ACC112 (cell line): ENCODE measurements around the gene NAA15.
"Not testable (repeated sequence)": the region's sequence is repeated elsewhere in the genome, so short reads cannot be mapped to it uniquely, and the experiment has no call there.

Experiments used
- H2AFZ ChIP-seq: fragments of 200-600 bp; sonication (generic); one replicate; pipeline ENCODE4 v1.6.0; 2017; ENCODE audit warnings: antibody characterized with exemption, low read length; ENCODE audit not compliant: unreplicated experiment
- H3K27ac ChIP-seq: fragments of 200-600 bp; sonication (generic); 2 replicates; pipeline ENCODE4 v1.5.1; 2014; ENCODE audit warnings: low read depth, mild to moderate bottlenecking, antibody characterized with exemption, low read length, moderate library complexity
- H3K27me3 ChIP-seq: fragments of 200-600 bp; sonication (generic); 2 replicates; pipeline ENCODE4 v1.6.1; 2014; ENCODE audit warnings: mild to moderate bottlenecking, antibody characterized with exemption, low read length, moderate library complexity, mixed read lengths; ENCODE audit not compliant: insufficient read depth
- H3K36me3 ChIP-seq: fragments of 200-600 bp; sonication (generic); 2 replicates; pipeline ENCODE4 v1.6.1; 2016; ENCODE audit warnings: mild to moderate bottlenecking, antibody characterized with exemption, low read length, moderate library complexity, mixed read lengths; ENCODE audit not compliant: insufficient read depth
- H3K4me1 ChIP-seq: fragments of 200-600 bp; sonication (generic); one replicate; pipeline ENCODE4 v1.6.1; 2016; ENCODE audit warnings: low read length, mixed read lengths; ENCODE audit not compliant: insufficient read depth, unreplicated experiment, control insufficient read depth
- H3K4me3 ChIP-seq: fragments of 200-600 bp; sonication (generic); 2 replicates; pipeline ENCODE4 v1.5.1; 2014; ENCODE audit warnings: mild to moderate bottlenecking, low read depth, low read length
- H3K79me2 ChIP-seq: fragments of 200-600 bp; sonication (generic); one replicate; pipeline ENCODE4 v1.6.0; 2016; ENCODE audit warnings: low read length; ENCODE audit not compliant: control insufficient read depth, unreplicated experiment, insufficient read depth

The NAA15 gene

DNA sequence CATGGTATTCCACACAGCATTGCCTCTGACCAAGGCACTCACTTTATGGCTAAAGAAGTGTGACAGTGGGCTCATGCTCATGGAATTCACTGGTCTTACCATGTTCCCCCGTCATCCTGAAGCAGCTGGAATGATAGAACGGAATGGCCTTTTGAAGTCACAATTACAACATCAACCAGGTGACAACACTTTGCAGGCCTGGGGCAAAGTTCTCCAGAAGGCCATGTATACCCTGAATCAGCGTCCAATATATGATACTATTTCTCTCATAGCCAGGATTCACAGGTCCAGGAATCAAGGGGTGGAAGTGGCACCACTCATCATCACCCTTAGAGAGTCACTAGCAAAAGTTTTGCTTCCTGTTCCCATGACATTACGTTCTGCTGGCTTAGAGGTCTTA is 145.8 kb downstream of the NAA15 start:
- H3K27ac ChIP-seq, H2AFZ ChIP-seq, H3K4me1 ChIP-seq, H3K36me3 ChIP-seq, H3K27me3 ChIP-seq, H3K79me2 ChIP-seq, H3K4me3 ChIP-seq: not testable (repeated sequence)

DNA sequence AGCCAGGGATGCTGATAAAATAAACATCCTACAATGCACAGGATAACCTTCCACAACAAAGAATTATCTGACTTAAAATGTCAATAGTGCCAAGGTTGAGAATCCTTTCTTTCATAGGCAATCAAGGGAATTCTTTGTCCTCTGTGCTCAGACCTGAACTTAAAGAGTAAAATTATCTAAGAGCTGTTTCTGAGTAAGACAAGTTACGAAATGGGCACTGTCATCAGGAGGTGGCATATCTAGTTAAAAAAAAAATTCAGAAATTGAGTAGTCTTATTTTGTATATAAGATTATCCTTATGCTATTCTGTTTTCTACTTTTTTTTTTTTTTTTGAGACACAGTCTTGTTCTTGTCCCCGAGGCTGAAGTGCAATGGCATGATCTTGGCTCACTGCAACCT is 149.3 kb downstream of the NAA15 start:
- Histone ChIP-seq H3K4me3 (no peak overlapping the region), H3K27ac (no peak overlapping the region)

DNA sequence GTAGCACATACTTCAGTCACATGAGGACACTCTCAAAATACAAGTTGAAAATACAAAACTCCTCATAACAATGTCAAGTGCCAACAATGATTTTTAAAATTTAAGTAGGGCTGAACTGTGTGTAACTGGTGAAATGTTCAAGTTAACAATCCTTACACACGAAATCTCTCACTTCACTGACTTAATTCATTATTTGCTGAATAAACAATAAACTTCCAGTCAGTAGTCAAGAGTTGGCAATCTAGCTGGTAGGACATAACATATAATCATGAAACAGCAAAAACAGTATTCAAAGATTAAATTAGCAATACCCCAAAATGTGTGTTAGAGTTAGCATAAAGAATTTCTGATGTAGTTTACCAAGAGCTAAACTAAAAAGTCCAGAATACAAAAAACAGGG is 150.7 kb downstream of the NAA15 start:
- Histone ChIP-seq H2AFZ (no peak overlapping the region), H3K27me3 (no peaks in the 10 kb centered on the region), H3K27ac (peak overlapping the region; percentile 72), H3K79me2 (peaks cover 37% of the 10 kb centered on the region), H3K4me3 (peak overlapping the region; percentile 99), H3K36me3 (peaks cover 7% of the 10 kb centered on the region; the same call in 1 of the 2 replicates), H3K4me1 (peaks cover 29% of the 10 kb centered on the region)

More for the DNA sequence above, 149.3 kb downstream of the NAA15 start:
- peaks cover 23% of the 10 kb centered on the region for H3K79me2 ChIP-seq
- H3K27me3 ChIP-seq: no peaks in the 10 kb centered on the region
- H3K4me1 ChIP-seq: peaks cover 17% of the 10 kb centered on the region
- H3K36me3 ChIP-seq: peaks cover 7% of the 10 kb centered on the region; the same call in 1 of the 2 replicates
- H2AFZ ChIP-seq: no peak overlapping the region

DNA sequence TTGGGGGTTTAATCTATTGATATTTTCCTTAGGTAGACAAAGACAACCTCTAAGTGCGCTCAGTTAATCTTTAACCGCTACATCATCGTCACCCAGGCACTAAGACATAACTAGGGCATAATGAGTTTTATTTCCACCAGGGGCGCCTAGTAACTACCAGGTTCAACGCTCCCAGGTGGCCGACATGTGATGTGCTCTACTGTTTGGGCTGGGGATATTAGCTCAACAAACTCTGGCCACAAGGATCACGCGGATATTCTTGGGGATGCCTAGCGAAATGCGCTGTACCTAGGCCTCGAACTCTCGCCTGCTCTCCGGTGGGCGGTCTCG is 151.7 kb downstream of the NAA15 start:
- H3K79me2 ChIP-seq: peaks cover 46% of the 10 kb centered on the region
- H3K27me3 ChIP-seq: no peaks in the 10 kb centered on the region
- peaks cover 29% of the 10 kb centered on the region for H3K4me1 ChIP-seq
- H3K4me3 ChIP-seq: peak overlapping the region; percentile 99
- H3K36me3 ChIP-seq: peaks cover 7% of the 10 kb centered on the region; the same call in 1 of the 2 replicates
- H3K27ac ChIP-seq: peak overlapping the region; percentile 72
- peak overlapping the region; percentile 78 for H2AFZ ChIP-seq

DNA sequence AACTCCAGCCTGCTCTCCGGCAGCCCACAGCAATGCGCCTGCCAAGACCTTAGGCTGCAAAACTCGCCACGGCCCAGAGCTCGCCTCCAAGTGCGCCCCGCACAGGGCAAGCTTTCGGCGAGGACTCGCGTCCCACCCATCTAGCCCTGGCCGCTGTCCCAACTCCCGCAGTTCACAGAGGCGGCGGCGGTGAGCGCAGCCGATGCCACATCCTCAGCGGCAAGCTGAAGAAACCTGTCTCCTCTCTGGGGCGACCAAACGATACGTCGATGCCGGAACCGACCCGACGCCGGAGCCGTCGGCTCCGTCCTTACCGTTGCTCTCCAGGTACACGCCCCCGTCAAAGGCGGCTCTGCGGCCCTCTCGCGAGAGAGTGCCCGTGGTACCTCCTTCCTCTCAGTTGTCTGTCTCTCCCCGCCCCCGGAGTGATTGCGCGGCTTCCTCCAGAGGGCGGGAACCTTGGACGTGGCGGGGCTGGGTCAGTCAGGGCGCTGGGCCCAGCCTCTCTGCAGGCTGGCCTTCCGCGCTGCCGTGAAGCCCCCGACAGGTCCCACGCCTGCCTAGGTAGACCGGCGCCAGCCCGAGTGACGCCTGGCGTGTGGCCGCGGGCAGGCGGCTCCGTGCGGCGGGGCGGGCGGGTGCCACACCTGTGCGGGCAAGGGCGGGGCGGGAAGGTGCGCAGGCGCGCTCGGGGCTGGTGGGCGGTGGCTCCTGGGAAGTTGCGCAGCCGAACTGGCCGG is 152.2 kb downstream of the NAA15 start:
- Histone ChIP-seq H3K27ac (peak overlapping the region; percentile 72), H3K79me2 (peaks cover 52% of the 10 kb centered on the region), H3K27me3 (no peaks in the 10 kb centered on the region), H3K4me1 (peaks cover 31% of the 10 kb centered on the region), H3K4me3 (peak overlapping the region; percentile 99), H2AFZ (peak overlapping the region; percentile 99), H3K36me3 (peaks cover 7% of the 10 kb centered on the region; the same call in 1 of the 2 replicates)

DNA sequence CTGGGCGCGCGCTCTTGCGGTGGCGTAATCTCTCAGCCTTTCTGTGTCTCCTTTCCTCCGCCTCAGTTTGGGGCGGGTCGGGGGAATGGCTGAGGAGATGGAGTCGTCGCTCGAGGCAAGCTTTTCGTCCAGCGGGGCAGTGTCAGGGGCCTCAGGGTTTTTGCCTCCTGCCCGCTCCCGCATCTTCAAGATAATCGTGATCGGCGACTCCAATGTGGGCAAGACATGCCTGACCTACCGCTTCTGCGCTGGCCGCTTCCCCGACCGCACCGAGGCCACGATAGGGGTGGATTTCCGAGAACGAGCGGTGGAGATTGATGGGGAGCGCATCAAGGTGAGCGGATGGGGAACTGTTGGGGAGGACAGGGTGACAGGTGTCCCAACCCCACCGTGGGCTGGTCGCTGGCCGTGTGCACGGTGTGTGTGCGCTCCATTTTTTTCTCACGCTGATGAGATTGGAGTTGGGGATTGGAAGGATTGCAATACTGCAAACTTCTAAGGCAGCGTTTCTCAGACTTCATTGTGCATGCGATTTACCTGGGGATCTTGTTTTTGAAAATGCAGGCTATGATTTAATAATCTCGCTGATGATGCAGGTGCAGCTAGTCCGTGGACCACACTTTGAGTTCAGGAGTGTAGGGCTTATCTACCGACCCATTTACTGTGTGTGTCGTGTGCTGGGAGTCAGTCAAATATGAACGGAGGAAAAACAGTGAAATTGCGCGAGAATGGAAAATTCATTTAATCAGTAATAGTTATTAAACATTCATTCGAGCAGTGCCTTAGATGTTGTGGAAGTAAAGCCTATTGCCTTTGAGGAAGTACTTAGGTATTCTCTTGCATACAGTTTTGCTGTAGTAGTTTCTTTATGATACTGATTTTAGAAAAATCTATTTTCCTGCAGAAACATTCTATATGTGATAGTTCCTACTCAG is 153.1 kb downstream of the NAA15 start, which contains the start of gene RAB33B:
RAB33B (plus strand) TSS at position 11 of the 935 bp plus-strand sequence; CDS start at position 86, 75 bp downstream.
- Histone ChIP-seq H3K79me2 (peaks cover 58% of the 10 kb centered on the region), H2AFZ (peak within 1 kb of the TSS; percentile 99), H3K36me3 (peaks cover 7% of the 10 kb centered on the region; the same call in 1 of the 2 replicates)

DNA sequence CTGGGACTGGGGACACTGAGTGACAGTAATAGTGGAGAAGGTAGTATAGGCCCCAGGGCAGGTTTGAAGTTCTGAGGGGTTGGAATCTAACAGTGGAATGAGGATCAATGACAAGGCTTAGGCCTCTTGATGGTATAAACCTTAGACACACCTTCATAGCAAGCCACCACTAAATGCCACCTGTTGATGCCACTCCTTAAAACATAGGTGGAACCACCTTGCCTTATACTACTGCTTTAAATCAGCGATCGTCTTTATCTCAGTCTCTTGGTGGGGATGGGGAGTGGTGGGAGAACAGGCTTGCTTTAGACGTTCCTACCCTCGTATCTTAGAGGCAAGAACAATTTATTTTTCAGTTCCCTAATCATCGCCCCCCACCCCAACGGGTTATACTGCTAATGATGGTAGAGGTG is 153.8 kb downstream of the NAA15 start:
- Histone ChIP-seq H3K36me3 (peaks cover 7% of the 10 kb centered on the region; the same call in 1 of the 2 replicates), H3K79me2 (peaks cover 62% of the 10 kb centered on the region), H3K4me3 (peak overlapping the region; percentile 99), H3K27me3 (no peaks in the 10 kb centered on the region), H2AFZ (no peak overlapping the region), H3K27ac (no peak overlapping the region), H3K4me1 (peaks cover 32% of the 10 kb centered on the region)

More for the DNA sequence above, 153.1 kb downstream of the NAA15 start, which contains the start of gene RAB33B:
- no peaks in the 10 kb centered on the region for H3K27me3 ChIP-seq
- H3K4me1 ChIP-seq: peaks cover 32% of the 10 kb centered on the region
- H3K27ac ChIP-seq: peak within 1 kb of the TSS; percentile 72
- peak within 1 kb of the TSS; percentile 99 for H3K4me3 ChIP-seq

DNA sequence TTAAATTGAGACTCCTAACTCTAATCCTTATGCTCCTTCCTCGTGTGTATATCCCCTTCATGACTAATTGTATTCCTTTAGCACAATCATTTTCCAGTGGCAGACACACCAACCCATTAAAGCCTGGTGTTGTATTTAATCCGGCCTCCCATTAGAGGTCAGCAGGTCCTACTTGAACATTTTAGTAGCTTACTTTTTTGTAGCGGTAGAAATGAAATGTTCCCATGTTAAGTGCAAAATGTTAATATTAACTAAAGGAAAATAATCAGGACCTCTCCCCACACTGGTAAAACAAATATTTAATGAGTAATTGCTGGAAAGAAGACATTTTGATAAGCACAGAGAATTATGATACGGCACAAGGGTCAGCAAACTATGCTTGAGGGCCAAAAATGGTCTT is 156.0 kb downstream of the NAA15 start:
- no peak overlapping the region for H2AFZ ChIP-seq
- H3K4me1 ChIP-seq: peaks cover 23% of the 10 kb centered on the region
- no peak overlapping the region for H3K4me3 ChIP-seq
- H3K27me3 ChIP-seq: no peaks in the 10 kb centered on the region
- no peak overlapping the region for H3K27ac ChIP-seq
- no peaks in the 10 kb centered on the region for H3K36me3 ChIP-seq
- H3K79me2 ChIP-seq: peaks cover 63% of the 10 kb centered on the region

DNA sequence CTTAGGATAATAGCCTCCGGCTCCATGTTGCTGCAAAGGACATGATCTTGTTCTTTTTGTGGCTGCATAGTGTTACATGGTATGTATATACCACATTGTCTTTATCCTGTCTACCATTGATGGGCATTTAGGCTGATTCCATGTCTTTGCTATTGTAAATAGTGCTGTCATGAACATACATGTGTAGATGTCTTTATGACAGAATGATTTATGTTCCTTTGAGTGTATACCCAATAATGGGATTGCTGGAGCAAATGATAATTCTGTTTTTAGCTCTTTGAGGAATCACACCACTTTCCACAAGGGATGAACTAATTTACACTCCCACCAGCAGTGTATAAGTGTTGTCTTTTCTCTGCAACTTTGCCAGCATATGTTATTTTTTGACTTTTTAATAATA is 157.2 kb downstream of the NAA15 start:
- Histone ChIP-seq H3K4me3 (no peak overlapping the region), H3K27ac (no peak overlapping the region), H3K27me3 (no peaks in the 10 kb centered on the region), H3K4me1 (peaks cover 18% of the 10 kb centered on the region), H3K79me2 (peaks cover 63% of the 10 kb centered on the region), H2AFZ (no peak overlapping the region), H3K36me3 (no peaks in the 10 kb centered on the region)

DNA sequence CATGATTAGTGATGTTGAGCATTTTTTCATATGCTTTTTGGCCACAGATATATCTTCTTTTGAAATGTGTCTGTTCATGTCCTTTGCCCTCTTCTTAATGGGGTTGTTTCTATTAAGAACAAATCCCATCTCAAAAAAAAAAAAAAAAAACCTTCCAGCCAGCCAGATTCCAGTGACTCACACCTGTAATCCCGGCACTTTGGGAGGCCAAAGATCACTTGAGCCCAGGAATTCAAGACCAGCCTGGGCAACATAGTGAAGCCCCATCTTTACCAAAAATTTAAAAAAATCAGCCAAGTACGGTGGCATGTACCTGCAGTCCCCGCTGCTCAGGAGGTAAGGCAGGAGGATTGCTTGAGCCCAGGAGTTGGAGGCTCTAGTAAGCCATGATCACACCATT is 157.7 kb downstream of the NAA15 start:
- Histone ChIP-seq H3K27me3 (no peaks in the 10 kb centered on the region), H3K27ac (no peak overlapping the region), H3K79me2 (peaks cover 67% of the 10 kb centered on the region), H3K4me1 (peaks cover 18% of the 10 kb centered on the region), H2AFZ (no peak overlapping the region), H3K4me3 (no peak overlapping the region), H3K36me3 (no peaks in the 10 kb centered on the region)
